ENCODE results near the gene ADAM11.
"Not testable (repeated sequence)": the region's sequence is repeated elsewhere in the genome, so short reads cannot be mapped to it uniquely, and the experiment has no call there.

The ADAM11 gene

GRCh38 chr17:44796731-44797130 lies 37.9 kb downstream of the ADAM11 start:
- no peak for DNase-seq

GRCh38 chr17:44797802-44798201 lies 39.0 kb downstream of the ADAM11 start:
- DNase-seq: no peak

GRCh38 chr17:44798356-44798755 lies 39.6 kb downstream of the ADAM11 start:
- DNase-seq: no peak

- no peak for DNase-seq
Measured at GRCh38 chr17:44801880-44802279, 43.1 kb downstream of the ADAM11 start.

GRCh38 chr17:44804302-44805089 lies 45.7 kb downstream of the ADAM11 start:
- no peak for DNase-seq

- DNase-seq: no peak
Measured at GRCh38 chr17:44807093-44807816, 48.5 kb downstream of the ADAM11 start.

- DNase-seq: no peak
Measured at GRCh38 chr17:44807817-44808155, 49.0 kb downstream of the ADAM11 start.

GRCh38 chr17:44808156-44808555 lies 49.4 kb downstream of the ADAM11 start:
- no peak for DNase-seq

- not testable (repeated sequence) for DNase-seq
Measured at GRCh38 chr17:44808656-44809388, 50.0 kb downstream of the ADAM11 start.

GRCh38 chr17:44812263-44812662 lies 53.5 kb downstream of the ADAM11 start:
- no peak for DNase-seq

GRCh38 chr17:44818508-44818907 lies 59.7 kb downstream of the ADAM11 start:
- DNase-seq: not testable (repeated sequence)

- DNase-seq: no peak
Measured at GRCh38 chr17:44820631-44821212, 61.9 kb downstream of the ADAM11 start.

GRCh38 chr17:44825236-44825635 lies 66.4 kb downstream of the ADAM11 start:
- not testable (repeated sequence) for DNase-seq

GRCh38 chr17:44826123-44826790 lies 67.5 kb downstream of the ADAM11 start:
- DNase-seq: no peak

GRCh38 chr17:44827863-44828262 lies 69.1 kb downstream of the ADAM11 start:
- no peak for DNase-seq

GRCh38 chr17:44828919-44829522 lies 70.2 kb downstream of the ADAM11 start:
- DNase-seq: no peak

GRCh38 chr17:44829523-44830358 lies 71.0 kb downstream of the ADAM11 start, which contains the start of gene GJC1:
Gene GJC1, minus strand, starts transcription at chr17:44830287. Its CDS starts 24,470 bp downstream, at chr17:44805817.
- DNase-seq: no peak

- no peak for DNase-seq
Measured at GRCh38 chr17:44830359-44831288, 71.8 kb downstream of the ADAM11 start.

GRCh38 chr17:44831371-44831770 lies 72.6 kb downstream of the ADAM11 start:
- no peak for DNase-seq

Data from activated effector memory CD4-positive, alpha-beta T cell treated with Interleukin-2 at 50 U/mL for 16 hours (primary cell).